GM12873 (cell line): ENCODE measurements around the gene GSTM1.

Source experiments
- TF ChIP-seq, protein P1 (sequence below): IDR thresholded peaks from 2 replicates; pipeline ENCODE4 v1.5.1; 2012; ENCODE audit warnings: low read depth, mild to moderate bottlenecking, moderate library complexity, low read length, control low read depth; ENCODE audit not compliant: insufficient read depth; ENCODE audit errors: missing control alignments

GSTM1 gene

DNA sequence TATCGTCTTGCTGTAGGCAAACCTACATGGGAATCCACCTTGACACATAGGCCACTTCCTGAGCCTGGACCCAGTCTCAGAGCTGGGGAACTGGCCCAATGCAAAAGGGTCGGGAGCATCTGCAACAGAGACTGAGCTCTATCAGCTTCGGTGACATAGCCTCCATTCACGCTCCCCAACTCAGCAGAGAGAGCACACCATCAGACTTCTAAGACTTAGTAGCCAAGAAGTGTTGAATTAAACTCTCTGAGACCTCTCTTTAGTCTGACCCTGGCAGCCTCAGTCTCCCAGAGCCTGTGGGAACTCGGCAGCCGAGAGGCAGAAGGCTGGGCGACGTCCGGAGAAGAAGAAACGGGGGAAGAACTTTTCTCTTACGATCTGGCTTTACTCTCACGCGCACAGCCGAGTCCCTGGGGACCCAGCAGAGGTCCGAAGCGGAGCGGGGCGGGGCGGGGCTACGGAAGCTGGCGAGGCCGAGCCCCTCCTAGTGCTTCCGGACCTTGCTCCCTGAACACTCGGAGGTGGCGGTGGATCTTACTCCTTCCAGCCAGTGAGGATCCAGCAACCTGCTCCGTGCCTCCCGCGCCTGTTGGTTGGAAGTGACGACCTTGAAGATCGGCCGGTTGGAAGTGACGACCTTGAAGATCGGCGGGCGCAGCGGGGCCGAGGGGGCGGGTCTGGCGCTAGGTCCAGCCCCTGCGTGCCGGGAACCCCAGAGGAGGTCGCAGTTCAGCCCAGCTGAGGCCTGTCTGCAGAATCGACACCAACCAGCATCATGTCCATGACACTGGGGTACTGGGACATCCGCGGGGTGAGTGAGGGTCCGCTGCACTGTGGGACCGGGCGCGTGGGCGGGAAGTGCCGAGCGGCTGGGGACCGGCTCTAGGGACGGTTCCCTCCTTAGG is 31.8 kb upstream of the GSTM1 start, which contains the start of gene GSTM4:
Gene GSTM4 (plus strand): TSS at position 485 of the 905 bp plus-strand sequence. CDS start 291 bp downstream, at position 776.
- TF ChIP-seq, protein P1, sequence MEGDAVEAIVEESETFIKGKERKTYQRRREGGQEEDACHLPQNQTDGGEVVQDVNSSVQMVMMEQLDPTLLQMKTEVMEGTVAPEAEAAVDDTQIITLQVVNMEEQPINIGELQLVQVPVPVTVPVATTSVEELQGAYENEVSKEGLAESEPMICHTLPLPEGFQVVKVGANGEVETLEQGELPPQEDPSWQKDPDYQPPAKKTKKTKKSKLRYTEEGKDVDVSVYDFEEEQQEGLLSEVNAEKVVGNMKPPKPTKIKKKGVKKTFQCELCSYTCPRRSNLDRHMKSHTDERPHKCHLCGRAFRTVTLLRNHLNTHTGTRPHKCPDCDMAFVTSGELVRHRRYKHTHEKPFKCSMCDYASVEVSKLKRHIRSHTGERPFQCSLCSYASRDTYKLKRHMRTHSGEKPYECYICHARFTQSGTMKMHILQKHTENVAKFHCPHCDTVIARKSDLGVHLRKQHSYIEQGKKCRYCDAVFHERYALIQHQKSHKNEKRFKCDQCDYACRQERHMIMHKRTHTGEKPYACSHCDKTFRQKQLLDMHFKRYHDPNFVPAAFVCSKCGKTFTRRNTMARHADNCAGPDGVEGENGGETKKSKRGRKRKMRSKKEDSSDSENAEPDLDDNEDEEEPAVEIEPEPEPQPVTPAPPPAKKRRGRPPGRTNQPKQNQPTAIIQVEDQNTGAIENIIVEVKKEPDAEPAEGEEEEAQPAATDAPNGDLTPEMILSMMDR: peak; percentile 5

DNA sequence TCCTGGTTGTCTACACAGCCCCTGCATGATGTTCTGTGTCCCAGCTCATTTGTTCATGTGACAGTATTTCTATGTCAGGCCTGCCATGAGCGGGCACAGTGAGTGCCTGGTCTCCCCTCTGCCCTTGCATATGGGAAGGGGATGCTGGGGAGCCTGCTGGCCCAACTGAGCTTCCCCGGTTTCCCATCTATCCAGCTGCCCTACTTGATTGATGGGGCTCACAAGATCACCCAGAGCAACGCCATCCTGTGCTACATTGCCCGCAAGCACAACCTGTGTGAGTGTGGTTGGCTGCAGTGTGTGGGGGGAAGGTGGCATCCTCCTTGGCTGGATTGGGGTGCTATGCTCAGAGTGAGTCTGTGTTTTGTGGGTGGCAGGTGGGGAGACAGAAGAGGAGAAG is 30.2 kb upstream of the GSTM1 start:
- TF ChIP-seq, protein P1: no peak

GRCh38 chr1:109657970-109658369 is 29.6 kb upstream of the GSTM1 start:
- TF ChIP-seq, protein P1: no peak

- TF ChIP-seq, protein P1: no peak
Observed at GRCh38 chr1:109658533-109659042, 29.0 kb upstream of the GSTM1 start.

GRCh38 chr1:109659145-109659544 is 28.5 kb upstream of the GSTM1 start:
- TF ChIP-seq, protein P1: no peak

DNA sequence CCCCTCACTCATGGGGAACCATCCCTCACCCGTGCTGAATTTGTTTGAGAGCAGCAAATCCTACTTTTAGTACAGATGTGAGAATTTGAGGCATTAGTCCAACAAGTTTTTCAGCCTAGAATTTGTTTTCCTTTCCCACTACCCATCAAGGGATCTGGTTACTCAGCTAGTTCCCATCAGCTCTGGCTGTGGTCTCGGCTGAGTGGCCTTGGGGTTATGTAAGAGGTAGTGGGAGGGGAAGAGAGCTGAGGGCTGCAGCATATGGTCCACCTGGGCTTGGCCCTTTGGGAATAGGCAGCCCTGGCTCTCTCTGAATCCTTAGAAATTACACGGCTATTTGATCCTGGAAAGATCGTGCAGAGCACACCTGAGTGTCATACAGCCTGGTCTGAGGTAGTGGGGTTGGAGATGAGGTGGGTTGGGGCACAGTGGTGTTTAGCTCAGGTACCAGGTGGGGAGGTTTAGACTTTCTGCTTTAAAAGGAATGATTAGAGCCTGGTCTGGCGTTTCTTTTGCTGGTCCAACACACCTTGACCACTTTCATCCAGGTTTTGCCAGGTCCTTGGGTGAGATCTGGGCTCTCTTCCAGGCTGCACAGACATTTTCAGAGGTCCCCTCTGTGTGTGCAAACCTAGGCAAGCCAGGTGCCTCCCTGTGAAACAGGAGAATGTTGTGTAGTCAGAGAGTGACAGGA is 27.5 kb upstream of the GSTM1 start:
- TF ChIP-seq, protein P1: no peak

DNA sequence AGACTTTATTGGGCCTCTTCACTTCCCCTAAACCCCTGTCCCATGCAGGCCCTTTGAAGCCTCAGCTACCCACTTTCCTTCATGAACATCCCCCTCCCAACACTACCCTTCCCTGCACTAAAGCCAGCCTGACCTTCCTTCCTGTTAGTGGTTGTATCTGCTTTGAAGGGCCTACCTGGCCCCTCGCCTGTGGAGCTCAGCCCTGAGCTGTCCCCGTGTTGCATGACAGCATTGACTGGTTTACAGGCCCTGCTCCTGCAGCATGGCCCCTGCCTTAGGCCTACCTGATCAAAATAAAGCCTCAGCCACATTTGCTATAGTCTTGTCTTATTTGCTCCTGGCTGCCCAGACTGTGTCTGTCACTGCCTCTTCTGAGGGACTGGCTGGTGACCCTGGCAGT is 26.2 kb upstream of the GSTM1 start:
- TF ChIP-seq, protein P1: no peak
